ENCODE measurements around the gene CCDC188.

The CCDC188 gene

GRCh38 chr22:20113551-20114310, 37.1 kb downstream of the CCDC188 start:
- no peak for DNase-seq
- in situ Hi-C loops (cut with HindIII; ENCODE audit: low pct_ligation_motif_present, low pct_unique_long_range_greater_than_20kb, low sequenced_read_pairs) = no loop called here

DNA sequence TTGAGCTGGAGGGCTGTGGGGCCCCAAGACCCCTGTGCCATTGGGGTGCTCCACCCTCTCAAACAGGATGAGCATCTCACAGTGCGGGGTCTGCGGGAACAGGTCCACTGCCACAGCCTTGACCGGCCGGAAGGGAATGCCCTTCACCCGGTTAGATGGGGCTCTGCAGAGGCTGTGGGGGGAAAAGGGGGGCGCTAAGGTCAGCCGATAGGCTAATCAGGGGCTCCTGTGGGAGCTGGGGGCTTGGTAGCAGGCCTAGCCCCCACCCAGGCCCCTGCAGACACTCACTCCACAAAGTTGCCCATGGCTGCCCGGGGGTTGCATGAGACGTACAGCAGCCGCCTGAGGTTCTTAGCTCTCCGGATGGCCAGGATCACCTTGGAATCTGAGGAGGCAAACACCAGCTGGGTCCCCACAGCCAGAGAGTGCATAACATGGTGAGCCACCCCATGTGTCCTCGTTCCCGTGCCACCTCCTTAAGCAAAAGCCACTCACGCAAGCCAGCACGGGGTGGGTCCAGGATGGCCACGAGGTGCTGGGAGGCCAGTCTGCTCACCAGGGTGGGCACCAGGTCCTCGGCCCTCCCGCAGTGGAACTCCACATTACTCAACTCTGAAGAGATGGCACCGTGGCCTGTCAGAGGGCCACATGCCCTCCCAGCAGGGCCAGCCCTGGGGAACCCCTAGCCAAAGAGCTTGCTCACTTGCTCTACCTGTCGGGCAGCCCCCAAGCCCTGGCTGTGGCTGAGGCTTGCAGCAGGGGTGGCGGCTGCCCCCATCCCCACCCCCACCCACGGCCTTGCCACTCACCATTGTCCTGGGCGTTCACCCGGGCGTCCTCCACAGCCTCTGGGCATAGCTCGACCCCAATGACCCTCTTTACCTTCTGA, 38.0 kb downstream of the CCDC188 start:
- no peak for DNase-seq
- in situ Hi-C loops (cut with HindIII; ENCODE audit: low pct_ligation_motif_present, low pct_unique_long_range_greater_than_20kb, low sequenced_read_pairs) = no loop called here

GRCh38 chr22:20111689-20112622, 38.9 kb downstream of the CCDC188 start:
- no peak for DNase-seq
- in situ Hi-C loops (cut with HindIII; ENCODE audit: low pct_ligation_motif_present, low pct_unique_long_range_greater_than_20kb, low sequenced_read_pairs) = no loop called here

DNA sequence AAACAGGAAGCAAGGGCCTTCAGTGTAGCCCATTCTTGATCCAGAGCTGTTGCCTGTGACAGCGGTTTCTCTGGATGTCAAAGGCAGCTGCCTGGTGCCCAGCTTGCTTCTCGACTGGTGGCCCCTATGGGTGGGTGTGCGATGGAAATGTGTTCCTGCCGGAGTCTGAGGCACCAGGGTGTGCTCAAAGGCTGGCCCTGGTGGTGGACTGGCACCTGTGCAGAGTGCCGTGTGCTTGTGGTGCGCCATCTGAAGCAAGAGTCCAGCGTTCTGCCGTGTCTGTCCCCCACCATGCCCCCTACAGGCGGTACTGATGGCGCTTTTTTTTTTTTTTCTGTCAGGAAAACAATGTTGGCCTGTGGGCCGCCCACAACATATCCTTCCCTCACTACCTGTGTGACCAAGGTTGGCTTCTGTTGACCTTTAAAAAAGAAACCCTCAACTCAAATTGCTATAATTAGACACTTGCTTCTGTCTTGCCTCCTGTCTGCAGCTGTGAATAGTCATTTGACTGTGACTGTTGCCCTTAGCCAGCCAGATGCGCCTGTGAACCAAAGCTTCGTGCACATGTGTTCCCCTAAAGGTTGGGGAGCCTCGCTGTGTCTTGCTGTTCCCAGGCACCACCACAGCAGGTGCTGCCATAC, 39.7 kb downstream of the CCDC188 start:
- peak; percentile 40 for DNase-seq
- in situ Hi-C loops (cut with HindIII; ENCODE audit: low pct_ligation_motif_present, low pct_unique_long_range_greater_than_20kb, low sequenced_read_pairs) = no loop called here

GRCh38 chr22:20110359-20110985, 40.4 kb downstream of the CCDC188 start:
- in situ Hi-C loops (cut with HindIII; ENCODE audit: low pct_ligation_motif_present, low pct_unique_long_range_greater_than_20kb, low sequenced_read_pairs) = no loop called here

DNA sequence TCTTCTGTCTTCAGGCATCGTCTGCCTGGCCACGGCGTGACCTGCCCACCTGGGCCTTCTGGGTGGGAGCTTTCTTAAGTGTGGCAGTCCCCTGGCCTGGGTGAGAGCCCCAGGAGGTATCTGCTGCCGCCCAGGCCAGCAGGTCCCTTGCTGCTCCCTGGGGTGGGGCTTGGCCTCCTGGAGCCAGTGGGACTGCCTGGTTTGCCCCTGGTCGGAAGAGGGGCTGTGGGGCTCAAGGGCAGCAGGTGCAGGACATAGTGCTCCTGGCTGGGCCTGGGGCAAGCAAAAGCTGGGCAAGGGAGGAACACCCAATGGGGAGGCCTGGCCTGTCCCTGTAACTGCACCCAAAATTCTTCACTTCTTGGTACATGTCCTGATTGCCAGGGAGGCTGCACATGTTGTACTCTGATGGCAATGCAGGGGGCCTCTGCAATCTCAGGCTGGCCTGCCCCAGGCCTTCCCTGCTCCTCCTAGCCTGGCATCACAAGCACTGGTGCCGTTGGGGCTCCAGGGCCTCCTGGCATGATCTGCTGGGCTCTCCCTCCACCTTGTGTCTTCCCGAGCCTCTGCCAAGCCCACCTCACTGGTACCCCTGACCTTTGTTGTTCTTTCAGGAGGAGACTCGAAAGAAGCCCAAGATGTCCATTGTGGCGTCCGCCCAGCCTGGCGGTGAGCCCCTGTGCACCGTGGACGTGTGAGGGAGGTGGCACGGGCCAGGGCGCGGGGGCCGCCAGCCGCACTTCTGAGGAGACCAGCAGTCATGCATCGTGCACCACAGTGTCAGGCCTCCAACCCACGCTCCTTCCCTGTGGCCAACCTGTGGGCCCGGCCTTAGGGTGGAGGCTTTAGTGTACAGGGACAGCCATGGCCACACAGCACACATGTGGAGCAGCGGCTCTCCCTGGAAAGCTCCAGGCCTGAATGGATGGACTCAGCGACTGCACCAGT, 41.2 kb downstream of the CCDC188 start:
- in situ Hi-C loops (cut with HindIII; ENCODE audit: low pct_ligation_motif_present, low pct_unique_long_range_greater_than_20kb, low sequenced_read_pairs) = no loop called here

More at GRCh38 chr22:20110359-20110985, 40.4 kb downstream of the CCDC188 start:
- DNase-seq = no peak

GRCh38 chr22:20108757-20109230, 42.1 kb downstream of the CCDC188 start:
- DNase-seq = no peak

More for the DNA sequence above, 41.2 kb downstream of the CCDC188 start:
- no peak for DNase-seq

DNA sequence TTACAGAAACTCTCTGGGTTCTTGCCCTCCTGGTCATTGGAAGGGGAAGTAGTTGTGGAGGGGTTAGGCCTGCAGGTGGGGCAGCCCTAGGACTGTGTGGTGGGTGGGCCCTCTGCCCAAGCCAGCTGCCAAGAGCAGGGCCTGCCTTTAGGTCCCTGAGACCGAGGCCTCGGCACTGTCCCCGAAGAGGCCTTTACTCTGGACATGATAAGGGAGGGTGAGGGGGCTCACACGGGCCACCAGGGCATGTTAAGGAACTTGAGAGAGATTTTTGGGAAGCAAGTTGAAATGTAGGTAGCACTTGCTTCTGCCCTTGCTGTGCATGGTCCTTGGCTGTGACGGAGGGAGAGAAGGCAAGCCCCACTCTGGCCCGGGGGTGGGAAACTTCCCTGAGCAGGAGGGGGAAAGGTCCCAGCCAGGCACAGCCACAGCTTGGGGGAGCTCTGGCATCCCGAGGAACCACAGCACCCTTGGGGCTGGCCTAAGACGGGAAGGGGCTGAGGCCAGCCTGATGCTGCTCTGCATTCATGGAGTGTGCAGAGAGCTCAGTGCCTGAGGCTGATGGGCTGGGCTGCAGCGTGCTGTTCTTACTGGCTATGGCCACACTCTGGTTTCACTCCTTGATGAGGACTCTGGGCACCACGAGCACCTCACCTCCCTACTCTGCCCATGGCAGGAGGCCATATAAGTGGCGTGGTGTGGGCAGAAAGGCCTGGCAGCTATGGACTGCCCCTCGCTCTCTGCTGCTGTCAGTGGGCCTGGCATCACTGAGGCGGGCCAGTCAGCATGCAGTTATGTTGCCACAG, 42.7 kb downstream of the CCDC188 start:
- in situ Hi-C loops (cut with HindIII; ENCODE audit: low pct_ligation_motif_present, low pct_unique_long_range_greater_than_20kb, low sequenced_read_pairs) = no loop called here
- DNase-seq = no peak

More at GRCh38 chr22:20108757-20109230, 42.1 kb downstream of the CCDC188 start:
- in situ Hi-C loops (cut with HindIII; ENCODE audit: low pct_ligation_motif_present, low pct_unique_long_range_greater_than_20kb, low sequenced_read_pairs) = no loop called here

DNA sequence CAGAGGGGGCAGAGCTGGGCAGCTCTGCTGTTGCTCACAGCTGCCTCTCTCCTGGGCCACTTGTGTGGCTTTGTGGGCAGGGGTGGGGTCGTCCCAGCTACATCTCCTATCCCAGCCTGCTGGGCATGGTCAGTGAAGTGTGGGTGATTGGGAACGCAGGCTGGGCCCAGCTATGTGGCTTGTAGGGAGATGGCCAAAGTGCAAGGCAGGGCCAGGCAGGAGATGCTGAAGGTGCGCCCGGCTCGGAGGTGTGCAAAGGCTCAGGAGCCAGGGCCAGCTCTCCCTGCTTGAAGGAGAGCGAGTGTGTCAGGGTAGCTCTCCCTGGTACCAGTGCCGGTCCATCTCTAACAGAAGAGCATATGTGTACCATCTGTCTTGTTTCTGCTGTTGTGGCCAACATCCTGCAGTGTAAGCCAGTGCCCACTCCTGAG, 43.4 kb downstream of the CCDC188 start:
- in situ Hi-C loops (cut with HindIII; ENCODE audit: low pct_ligation_motif_present, low pct_unique_long_range_greater_than_20kb, low sequenced_read_pairs) = no loop called here
- no peak for DNase-seq

- DNase-seq = no peak
- in situ Hi-C loops (cut with HindIII; ENCODE audit: low pct_ligation_motif_present, low pct_unique_long_range_greater_than_20kb, low sequenced_read_pairs) = no loop called here
Measured at GRCh38 chr22:20106849-20107237, 44.0 kb downstream of the CCDC188 start.

- no peak for DNase-seq
- in situ Hi-C loops (cut with HindIII; ENCODE audit: low pct_ligation_motif_present, low pct_unique_long_range_greater_than_20kb, low sequenced_read_pairs) = no loop called here
Measured at GRCh38 chr22:20106205-20106848, 44.5 kb downstream of the CCDC188 start.

- in situ Hi-C loops (cut with HindIII; ENCODE audit: low pct_ligation_motif_present, low pct_unique_long_range_greater_than_20kb, low sequenced_read_pairs) = no loop called here
- no peak for DNase-seq
Measured at GRCh38 chr22:20105456-20106204, 45.2 kb downstream of the CCDC188 start.

DNA sequence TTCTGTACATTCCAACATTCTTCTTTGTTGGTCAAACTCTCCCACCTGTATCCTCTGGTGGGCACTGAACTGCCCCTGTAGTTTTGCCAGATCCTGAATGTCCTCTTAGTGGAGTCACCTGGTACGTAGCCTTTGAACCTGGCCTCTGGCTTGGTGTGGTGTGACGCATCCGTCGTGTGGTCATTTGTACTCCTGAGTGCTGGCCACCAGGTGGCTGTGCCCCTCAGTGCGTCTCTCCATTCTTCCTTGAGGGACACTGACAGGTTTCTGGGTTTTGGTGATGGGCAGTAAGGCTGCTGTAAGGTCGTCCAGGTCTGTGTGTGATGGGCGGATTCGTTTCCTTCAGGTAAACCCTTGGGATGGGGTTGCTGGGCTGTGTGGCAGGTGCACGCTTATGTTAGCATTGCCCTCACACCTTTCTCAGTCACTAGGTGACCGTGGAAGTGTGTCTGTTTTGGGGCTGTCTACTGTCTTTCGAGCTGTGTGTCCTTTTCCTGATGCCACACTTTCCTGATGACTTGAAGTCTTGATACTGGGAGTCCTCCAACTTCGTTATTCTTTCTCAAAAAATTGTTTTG, 48.6 kb downstream of the CCDC188 start:
- DNase-seq = no peak
- in situ Hi-C loops (cut with HindIII; ENCODE audit: low pct_ligation_motif_present, low pct_unique_long_range_greater_than_20kb, low sequenced_read_pairs) = no loop called here

DNA sequence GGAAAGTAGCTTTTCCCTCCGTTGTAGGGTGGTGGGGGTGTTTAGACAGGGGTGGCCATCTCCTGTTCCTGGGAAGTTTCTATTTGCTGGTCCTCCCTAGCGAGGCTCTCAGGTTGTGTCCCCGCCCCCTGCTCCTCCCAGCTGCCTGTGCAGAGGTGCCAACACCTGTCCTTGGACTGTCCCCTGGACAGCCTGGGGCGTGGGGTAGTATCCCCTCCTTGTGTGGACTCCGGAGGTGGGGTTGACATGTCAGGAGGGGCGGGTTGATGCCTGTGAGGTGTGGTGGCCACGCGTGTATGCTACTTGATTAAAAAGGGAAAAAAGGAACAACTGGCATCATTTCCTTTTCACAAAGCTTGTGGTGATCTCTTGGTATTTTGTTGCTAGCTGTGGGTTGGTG, 49.2 kb downstream of the CCDC188 start:
- in situ Hi-C loops (cut with HindIII; ENCODE audit: low pct_ligation_motif_present, low pct_unique_long_range_greater_than_20kb, low sequenced_read_pairs) = no loop called here
- no peak for DNase-seq
